HL-60 (cell line): ENCODE results near the gene CNTNAP2.

Experiments used
- GABPA ChIP-seq: IDR thresholded peaks from 2 replicates; pipeline ENCODE4 v1.6.1; 2012; ENCODE audit warnings: low read depth
- POLR2AphosphoS5 ChIP-seq: IDR thresholded peaks from 2 replicates; pipeline ENCODE4 v1.6.1; 2012; ENCODE audit warnings: low read depth
- SPI1 ChIP-seq: IDR thresholded peaks from 2 replicates; pipeline ENCODE4 v1.6.1; 2012; ENCODE audit warnings: low read depth, mild to moderate bottlenecking, borderline replicate concordance
- TF ChIP-seq, protein P1 (sequence below): IDR thresholded peaks from one replicate; pipeline ENCODE4 v1.5.1; 2011; ENCODE audit warnings: low read length, control low read depth, inconsistent platforms; ENCODE audit not compliant: insufficient read depth
- TF ChIP-seq, protein P2 (sequence below): IDR thresholded peaks from 2 replicates; pipeline ENCODE4 v1.6.1; 2012; ENCODE audit warnings: low read depth; ENCODE audit not compliant: insufficient replicate concordance

- TF ChIP-seq, protein P1, sequence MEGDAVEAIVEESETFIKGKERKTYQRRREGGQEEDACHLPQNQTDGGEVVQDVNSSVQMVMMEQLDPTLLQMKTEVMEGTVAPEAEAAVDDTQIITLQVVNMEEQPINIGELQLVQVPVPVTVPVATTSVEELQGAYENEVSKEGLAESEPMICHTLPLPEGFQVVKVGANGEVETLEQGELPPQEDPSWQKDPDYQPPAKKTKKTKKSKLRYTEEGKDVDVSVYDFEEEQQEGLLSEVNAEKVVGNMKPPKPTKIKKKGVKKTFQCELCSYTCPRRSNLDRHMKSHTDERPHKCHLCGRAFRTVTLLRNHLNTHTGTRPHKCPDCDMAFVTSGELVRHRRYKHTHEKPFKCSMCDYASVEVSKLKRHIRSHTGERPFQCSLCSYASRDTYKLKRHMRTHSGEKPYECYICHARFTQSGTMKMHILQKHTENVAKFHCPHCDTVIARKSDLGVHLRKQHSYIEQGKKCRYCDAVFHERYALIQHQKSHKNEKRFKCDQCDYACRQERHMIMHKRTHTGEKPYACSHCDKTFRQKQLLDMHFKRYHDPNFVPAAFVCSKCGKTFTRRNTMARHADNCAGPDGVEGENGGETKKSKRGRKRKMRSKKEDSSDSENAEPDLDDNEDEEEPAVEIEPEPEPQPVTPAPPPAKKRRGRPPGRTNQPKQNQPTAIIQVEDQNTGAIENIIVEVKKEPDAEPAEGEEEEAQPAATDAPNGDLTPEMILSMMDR, result no peak
- TF ChIP-seq POLR2AphosphoS5 (no peak), GABPA (no peak), SPI1 (no peak)
- TF ChIP-seq, protein P2, sequence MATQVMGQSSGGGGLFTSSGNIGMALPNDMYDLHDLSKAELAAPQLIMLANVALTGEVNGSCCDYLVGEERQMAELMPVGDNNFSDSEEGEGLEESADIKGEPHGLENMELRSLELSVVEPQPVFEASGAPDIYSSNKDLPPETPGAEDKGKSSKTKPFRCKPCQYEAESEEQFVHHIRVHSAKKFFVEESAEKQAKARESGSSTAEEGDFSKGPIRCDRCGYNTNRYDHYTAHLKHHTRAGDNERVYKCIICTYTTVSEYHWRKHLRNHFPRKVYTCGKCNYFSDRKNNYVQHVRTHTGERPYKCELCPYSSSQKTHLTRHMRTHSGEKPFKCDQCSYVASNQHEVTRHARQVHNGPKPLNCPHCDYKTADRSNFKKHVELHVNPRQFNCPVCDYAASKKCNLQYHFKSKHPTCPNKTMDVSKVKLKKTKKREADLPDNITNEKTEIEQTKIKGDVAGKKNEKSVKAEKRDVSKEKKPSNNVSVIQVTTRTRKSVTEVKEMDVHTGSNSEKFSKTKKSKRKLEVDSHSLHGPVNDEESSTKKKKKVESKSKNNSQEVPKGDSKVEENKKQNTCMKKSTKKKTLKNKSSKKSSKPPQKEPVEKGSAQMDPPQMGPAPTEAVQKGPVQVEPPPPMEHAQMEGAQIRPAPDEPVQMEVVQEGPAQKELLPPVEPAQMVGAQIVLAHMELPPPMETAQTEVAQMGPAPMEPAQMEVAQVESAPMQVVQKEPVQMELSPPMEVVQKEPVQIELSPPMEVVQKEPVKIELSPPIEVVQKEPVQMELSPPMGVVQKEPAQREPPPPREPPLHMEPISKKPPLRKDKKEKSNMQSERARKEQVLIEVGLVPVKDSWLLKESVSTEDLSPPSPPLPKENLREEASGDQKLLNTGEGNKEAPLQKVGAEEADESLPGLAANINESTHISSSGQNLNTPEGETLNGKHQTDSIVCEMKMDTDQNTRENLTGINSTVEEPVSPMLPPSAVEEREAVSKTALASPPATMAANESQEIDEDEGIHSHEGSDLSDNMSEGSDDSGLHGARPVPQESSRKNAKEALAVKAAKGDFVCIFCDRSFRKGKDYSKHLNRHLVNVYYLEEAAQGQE, result no peak
Measured at GRCh38 chr7:146865696-146866095, 749.1 kb downstream of the CNTNAP2 start.
